Activated T-helper 2 cell treated with anti-CD3 and anti-CD28 coated beads, Interferon-gamma antibody, Interleukin-2, Interleukin-4, amounts not matched to agents 10 μg/mL and 5 μg/mL and 100 μg/mL, durations not matched to agents 14 hours and 24 hours and 36 hours (primary cell): ENCODE data around the gene CFLAR. TPM values are rescaled to one million over a fixed set of nuclear protein-coding genes. Genes with fewer than 3 reads are reported as not detected.
"Not testable (repeated sequence)": the region's sequence is repeated elsewhere in the genome, so short reads cannot be mapped to it uniquely, and the experiment has no call there.

Source experiments
- DNase-seq: peaks from one replicate; pipeline ENCODE4 v3.0.0; 2021; ENCODE audit warnings: low spot score
- H3K27ac Mint-ChIP-seq: one replicate; pipeline ENCODE4 v1.8.0; 2021; ENCODE audit warnings: mixed read lengths
- H3K27me3 Mint-ChIP-seq: one replicate; pipeline ENCODE4 v1.8.0; 2021; ENCODE audit warnings: low read depth, mixed read lengths
- H3K36me3 Mint-ChIP-seq: one replicate; pipeline ENCODE4 v1.8.0; 2021; ENCODE audit warnings: low read depth, mixed read lengths
- H3K4me1 Mint-ChIP-seq: one replicate; pipeline ENCODE4 v1.8.0; 2021; ENCODE audit warnings: low read depth, mixed read lengths
- H3K4me3 Mint-ChIP-seq: one replicate; pipeline ENCODE4 v1.8.0; 2021; ENCODE audit warnings: low read depth, mild to moderate bottlenecking, moderate library complexity, mixed read lengths
- H3K9me3 Mint-ChIP-seq: one replicate; pipeline ENCODE4 v1.8.0; 2021; ENCODE audit warnings: mixed read lengths
- intact Hi-C: fragments of 100-400 bp; cut with micrococcal nuclease; formaldehyde crosslinking; loops from one replicate; pipeline ENCODE4 v1.15.1; 2023
- total RNA-seq: library from RNA; stranded (reverse); gene quantifications from 2 replicates; pipeline ENCODE4 v1.2.3, GENCODE V29; 2022

The CFLAR gene
- total RNA-seq, 1 donor from 2014 or later = 255 TPM

GRCh38 chr2:201180010-201180409, 64.0 kb downstream of the CFLAR start:
- DNase-seq = no peak
- Mint-ChIP-seq H3K9me3 (no peaks in the 10 kb centered on the region), H3K27me3 (no peaks in the 10 kb centered on the region), H3K27ac (no peak overlapping the region), H3K4me1 (peaks cover 27% of the 10 kb centered on the region), H3K4me3 (no peak overlapping the region), H3K36me3 (peaks cover 9% of the 10 kb centered on the region)
- intact Hi-C loops = loop anchor here (5.0 to 10.0 kb wide), 3 partner anchors 272 to 595 kb away; partner anchors contain the start of genes AOX1, STRADB and TRAK2

DNA sequence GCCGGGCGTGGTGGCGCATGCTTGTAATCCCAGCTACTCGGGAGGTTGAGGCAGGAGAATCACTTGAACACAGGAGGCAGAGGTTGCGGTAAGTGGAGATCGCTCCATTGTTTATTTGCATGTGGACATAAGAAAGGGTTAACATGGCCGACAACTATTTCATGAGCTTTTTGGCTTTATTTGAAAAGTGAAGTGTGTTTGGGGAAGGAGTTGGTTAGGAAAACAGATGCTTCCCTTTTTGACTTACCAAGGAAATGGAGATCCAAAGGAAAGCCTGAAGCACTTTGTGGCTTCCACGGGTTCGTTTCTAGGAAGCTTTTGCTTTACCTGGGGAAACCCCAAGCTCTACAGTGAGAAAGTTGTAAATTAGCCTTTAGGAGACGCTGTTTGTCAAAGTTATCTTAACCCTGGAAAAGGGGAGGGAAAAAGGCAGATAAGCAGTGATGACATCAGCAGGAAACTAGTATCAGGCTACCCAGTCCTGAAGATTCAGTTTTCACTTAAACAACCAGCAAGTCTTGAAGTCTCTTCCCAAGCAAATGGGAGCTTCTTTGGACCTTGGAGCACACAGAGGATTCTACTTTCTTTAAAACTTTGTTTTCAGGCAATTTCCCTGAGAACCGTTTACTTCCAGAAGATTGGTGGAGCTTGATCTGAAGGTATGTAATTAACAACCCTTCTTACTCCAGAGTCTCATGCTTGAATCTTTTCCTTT, 66.8 kb downstream of the CFLAR start, which contains the start of gene CASP10:
Gene CASP10 (plus strand): TSS at position 492 of the 715 bp plus-strand sequence. CDS start 2,637 bp downstream, outside the sequence.
- peak; percentile 32 for DNase-seq
- H3K9me3 Mint-ChIP-seq = no peaks in the 10 kb centered on the region
- H3K4me1 Mint-ChIP-seq = peaks cover 43% of the 10 kb centered on the region
- no peaks in the 10 kb centered on the region for H3K27me3 Mint-ChIP-seq
- H3K27ac Mint-ChIP-seq = peak within 1 kb of the TSS; percentile 93
- H3K4me3 Mint-ChIP-seq = peak within 1 kb of the TSS; percentile 96
- peaks cover 30% of the 10 kb centered on the region for H3K36me3 Mint-ChIP-seq
- intact Hi-C loops = loop anchor here (1.0 to 10.0 kb wide), 10 partner anchors 11 to 598 kb away; partner anchors contain the start of genes AOX1, CFLAR, HYCC2 and STRADB

GRCh38 chr2:201183365-201183727, 67.4 kb downstream of the CFLAR start:
- intact Hi-C loops = loop anchor here (1.0 to 10.0 kb wide), 8 partner anchors 11 to 599 kb away; partner anchors contain the start of genes AOX1, CFLAR, STRADB and TRAK2
- no peak for DNase-seq
- Mint-ChIP-seq H3K27ac (peak overlapping the region; percentile 90), H3K4me3 (peak overlapping the region; percentile 96), H3K9me3 (peaks cover 1% of the 10 kb centered on the region), H3K4me1 (peaks cover 45% of the 10 kb centered on the region), H3K27me3 (no peaks in the 10 kb centered on the region), H3K36me3 (peaks cover 35% of the 10 kb centered on the region)

- DNase-seq, H3K9me3 Mint-ChIP-seq, H3K27me3 Mint-ChIP-seq: not testable (repeated sequence)
- H3K27ac Mint-ChIP-seq = peak overlapping the region; percentile 93
- intact Hi-C loops = loop anchor here (1.0 to 10.0 kb wide), 8 partner anchors 10 to 599 kb away; partner anchors contain the start of genes AOX1, CFLAR, STRADB and TRAK2
- H3K36me3 Mint-ChIP-seq = peaks cover 40% of the 10 kb centered on the region
- peaks cover 48% of the 10 kb centered on the region for H3K4me1 Mint-ChIP-seq
- H3K4me3 Mint-ChIP-seq = peak overlapping the region; percentile 96
Measured at GRCh38 chr2:201183835-201184234, 67.9 kb downstream of the CFLAR start.

- H3K4me3 Mint-ChIP-seq = peak overlapping the region; percentile 96
- peak overlapping the region; percentile 93 for H3K27ac Mint-ChIP-seq
- peaks cover 44% of the 10 kb centered on the region for H3K36me3 Mint-ChIP-seq
- DNase-seq, H3K9me3 Mint-ChIP-seq, H3K27me3 Mint-ChIP-seq: not testable (repeated sequence)
- peaks cover 48% of the 10 kb centered on the region for H3K4me1 Mint-ChIP-seq
- intact Hi-C loops = loop anchor here (5.0 to 10.0 kb wide), 3 partner anchors 268 to 599 kb away; partner anchors contain the start of genes AOX1, STRADB and TRAK2
Measured at GRCh38 chr2:201184248-201184647, 68.3 kb downstream of the CFLAR start.

DNA sequence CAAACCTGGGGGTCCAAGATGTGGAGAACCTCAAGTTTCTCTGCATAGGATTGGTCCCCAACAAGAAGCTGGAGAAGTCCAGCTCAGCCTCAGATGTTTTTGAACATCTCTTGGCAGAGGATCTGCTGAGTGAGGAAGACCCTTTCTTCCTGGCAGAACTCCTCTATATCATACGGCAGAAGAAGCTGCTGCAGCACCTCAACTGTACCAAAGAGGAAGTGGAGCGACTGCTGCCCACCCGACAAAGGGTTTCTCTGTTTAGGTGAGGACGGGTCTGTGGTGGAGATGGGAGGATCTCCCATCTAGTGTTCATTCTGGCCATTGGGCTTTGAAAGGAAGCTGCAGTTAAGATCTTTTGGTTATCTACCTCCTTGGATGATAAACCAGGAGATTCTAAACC, 69.9 kb downstream of the CFLAR start:
- no peaks in the 10 kb centered on the region for H3K27me3 Mint-ChIP-seq
- H3K4me1 Mint-ChIP-seq = peaks cover 47% of the 10 kb centered on the region
- peaks cover 57% of the 10 kb centered on the region for H3K36me3 Mint-ChIP-seq
- intact Hi-C loops = loop anchor here (10.0 kb wide), 1 partner anchor 601 kb away; the partner anchor contains the start of gene AOX1
- H3K27ac Mint-ChIP-seq = peak overlapping the region; percentile 93
- peak overlapping the region; percentile 96 for H3K4me3 Mint-ChIP-seq
- DNase-seq = no peak
- H3K9me3 Mint-ChIP-seq = peaks cover 4% of the 10 kb centered on the region

GRCh38 chr2:201186982-201187381, 71.0 kb downstream of the CFLAR start:
- H3K4me3 Mint-ChIP-seq = peak overlapping the region; percentile 23
- H3K27me3 Mint-ChIP-seq = no peaks in the 10 kb centered on the region
- intact Hi-C loops = loop anchor here (10.0 kb wide), 1 partner anchor 602 kb away; the partner anchor contains the start of gene AOX1
- H3K4me1 Mint-ChIP-seq = peaks cover 55% of the 10 kb centered on the region
- no peak overlapping the region for H3K27ac Mint-ChIP-seq
- DNase-seq = no peak
- peaks cover 4% of the 10 kb centered on the region for H3K9me3 Mint-ChIP-seq
- peaks cover 67% of the 10 kb centered on the region for H3K36me3 Mint-ChIP-seq

DNA sequence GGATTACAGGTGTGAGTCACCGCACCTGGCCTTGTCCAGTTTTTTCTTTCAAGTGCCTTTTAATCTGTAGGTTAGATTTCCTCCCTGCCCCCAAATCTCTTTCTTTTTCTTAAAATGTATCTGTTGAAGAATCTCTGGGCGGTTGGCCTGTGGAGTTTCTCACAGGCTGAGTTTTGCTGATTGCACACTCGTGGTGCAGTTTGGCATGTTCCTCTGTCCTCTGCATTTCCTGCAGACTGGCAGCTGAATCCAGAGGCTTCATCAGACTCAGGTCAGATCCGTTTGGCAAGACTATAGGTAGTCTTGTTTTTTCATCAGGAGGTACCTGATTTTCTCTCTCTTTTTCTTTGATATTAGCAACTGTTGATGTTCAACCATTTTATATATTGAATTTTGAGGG, 72.5 kb downstream of the CFLAR start:
- peaks cover 75% of the 10 kb centered on the region for H3K36me3 Mint-ChIP-seq
- peaks cover 4% of the 10 kb centered on the region for H3K9me3 Mint-ChIP-seq
- H3K27me3 Mint-ChIP-seq = no peaks in the 10 kb centered on the region
- H3K4me1 Mint-ChIP-seq = peaks cover 59% of the 10 kb centered on the region
- intact Hi-C loops = loop anchor here (10.0 kb wide), 1 partner anchor 604 kb away; the partner anchor contains the start of gene AOX1
- no peak for DNase-seq
- no peak overlapping the region for H3K27ac Mint-ChIP-seq
- H3K4me3 Mint-ChIP-seq = no peak overlapping the region

GRCh38 chr2:201191132-201191875, 75.3 kb downstream of the CFLAR start:
- Mint-ChIP-seq H3K4me1 (peaks cover 57% of the 10 kb centered on the region), H3K27ac (peak overlapping the region; percentile 64), H3K4me3 (peak overlapping the region; percentile 36), H3K9me3 (peaks cover 4% of the 10 kb centered on the region), H3K36me3 (peaks cover 82% of the 10 kb centered on the region), H3K27me3 (no peaks in the 10 kb centered on the region)
- no peak for DNase-seq
- intact Hi-C loops = no loop called here

GRCh38 chr2:201194097-201194496, 78.1 kb downstream of the CFLAR start:
- DNase-seq = no peak
- peak overlapping the region; percentile 20 for H3K4me3 Mint-ChIP-seq
- H3K9me3 Mint-ChIP-seq = no peaks in the 10 kb centered on the region
- H3K27ac Mint-ChIP-seq = peak overlapping the region; percentile 62
- no peaks in the 10 kb centered on the region for H3K27me3 Mint-ChIP-seq
- peaks cover 80% of the 10 kb centered on the region for H3K36me3 Mint-ChIP-seq
- intact Hi-C loops = loop anchor here (1.0 kb wide), 3 partner anchors 11 to 38 kb away; partner anchors contain the start of gene CASP10
- H3K4me1 Mint-ChIP-seq = peaks cover 42% of the 10 kb centered on the region

DNA sequence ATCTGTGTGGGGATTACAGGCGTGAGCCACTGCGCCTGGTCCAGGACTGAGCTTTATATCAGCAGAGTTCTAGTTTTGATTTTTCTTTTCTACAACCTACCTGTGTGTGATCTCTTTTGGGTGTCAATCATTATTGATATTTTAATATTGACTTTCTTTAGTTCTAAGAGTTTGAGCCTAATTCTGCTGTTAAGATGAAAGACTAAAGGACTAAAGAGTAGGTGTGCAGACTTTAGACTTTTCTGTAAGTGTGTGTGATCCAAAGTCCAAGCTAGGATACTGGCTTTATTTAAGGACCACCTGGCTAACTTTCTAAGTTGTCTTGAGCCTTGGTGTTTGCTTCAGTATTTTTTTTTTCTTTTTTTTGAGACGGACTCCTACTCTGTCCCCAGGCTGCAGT, 79.4 kb downstream of the CFLAR start:
- Mint-ChIP-seq H3K27ac (no peak overlapping the region), H3K36me3 (peaks cover 78% of the 10 kb centered on the region), H3K27me3 (no peaks in the 10 kb centered on the region), H3K4me3 (no peak overlapping the region), H3K4me1 (peaks cover 41% of the 10 kb centered on the region), H3K9me3 (no peaks in the 10 kb centered on the region)
- intact Hi-C loops = no loop called here
- no peak for DNase-seq

DNA sequence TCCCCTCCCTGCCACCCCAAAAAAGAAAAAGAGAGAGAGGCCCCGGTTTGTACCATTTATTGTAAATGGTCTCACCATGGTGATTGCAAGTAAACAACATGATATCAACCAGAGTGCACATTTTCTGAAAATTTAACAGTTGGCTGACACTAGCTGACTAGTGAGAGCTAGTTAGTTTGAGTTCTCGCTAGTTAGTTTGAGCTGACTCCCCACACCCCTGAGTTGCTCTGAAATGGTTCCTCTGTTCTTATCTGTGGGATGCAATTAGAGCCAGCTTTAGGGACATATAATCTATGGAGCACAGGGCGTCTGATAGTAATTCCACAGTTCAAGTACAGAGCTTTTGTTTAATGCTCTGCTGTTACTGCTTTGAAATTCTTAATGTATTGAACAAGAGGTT, 80.0 kb downstream of the CFLAR start:
- Mint-ChIP-seq H3K27ac (no peak overlapping the region), H3K9me3 (no peaks in the 10 kb centered on the region), H3K4me3 (no peak overlapping the region), H3K4me1 (peaks cover 38% of the 10 kb centered on the region), H3K27me3 (no peaks in the 10 kb centered on the region), H3K36me3 (peaks cover 80% of the 10 kb centered on the region)
- no peak for DNase-seq
- intact Hi-C loops = no loop called here
